Left lung (tissue), 10 donors: Measurements from ENCODE around the gene ZBTB40. TPM values are rescaled to one million over a fixed set of nuclear protein-coding genes. Genes with fewer than 3 reads are reported as not detected.

ENCODE experiments used
- ATAC-seq: fragments of 200-7000 bp; cut with Tn5 transposase; one replicate; pipeline ENCODE4 v1.9.1; 2020; ENCODE audit warnings: moderate library complexity
- DNase-seq, 4 donors: peaks; one replicate each; pipeline ENCODE4 v3.0.0-alpha.2; 2013 to 2020
- H3K27ac ChIP-seq, 2 donors: fragments of 200-600 bp; sonication (generic) in 1 of 2; one replicate each; pipeline versions ENCODE4 v1.5.0 to v1.8.0; 2020 to 2021
- H3K27me3 ChIP-seq, 2 donors: fragments of 200-600 bp; sonication (generic) in 1 of 2; one replicate each; pipeline versions ENCODE4 v1.5.0 to v1.8.0; 2020 to 2021
- H3K36me3 ChIP-seq, 2 donors: fragments of 200-600 bp; sonication (generic) in 1 of 2; one replicate each; pipeline versions ENCODE4 v1.5.0 to v1.8.0; 2020 to 2021
- H3K4me1 ChIP-seq, 2 donors: fragments of 200-600 bp; one replicate each; pipeline ENCODE4 v1.8.0; 2021
- H3K4me3 ChIP-seq, 2 donors: fragments of 200-600 bp; sonication (generic) in 1 of 2; one replicate each; pipeline versions ENCODE4 v1.5.0 to v1.8.0; 2020 to 2021; ENCODE audit warnings: mild to moderate bottlenecking in 1 of 2
- H3K9me3 ChIP-seq, 2 donors: fragments of 200-600 bp; sonication (generic) in 1 of 2; one replicate each; pipeline versions ENCODE4 v1.5.0 to v1.8.0; 2020 to 2021
- CTCF ChIP-seq, 2 donors: fragments of 200-600 bp; sonication (generic) in 1 of 2; IDR thresholded peaks; one replicate each; pipeline versions ENCODE4 v1.5.0 to v1.8.0; 2021; ENCODE audit warnings: antibody characterized with exemption in 2 of 2
- intact Hi-C, 2 donors: fragments of 100-400 bp; cut with DNase I; formaldehyde crosslinking; loops; one replicate each; pipeline versions ENCODE4 v1.11.2 to v1.14.2; 2022
- polyA plus RNA-seq, 6 donors: library from polyadenylated mRNA; unstranded; fragments of 120-200 nt; gene quantifications; one replicate each; pipeline ENCODE4 v1.2.1, GENCODE V29; 2013; ENCODE audit not compliant: insufficient read length in 6 of 6
- total RNA-seq, 2 donors: library from RNA; stranded (reverse); fragmentation: NEBNext Ultra II Directional; extraction: Animal tissue kit (Norgen Biotek cat#: 25700); gene quantifications; one replicate each; pipeline ENCODE4 v1.2.1, GENCODE V29; 2021
- donor health status: DM: no; HTN: yes; CAD: no.
- donor health status: DM: no; HTN: no; CAD: no.

The ZBTB40 gene
- total and polyA plus RNA-seq, 8 donors = 16.0 to 24.8 (median 21.0) TPM

DNA sequence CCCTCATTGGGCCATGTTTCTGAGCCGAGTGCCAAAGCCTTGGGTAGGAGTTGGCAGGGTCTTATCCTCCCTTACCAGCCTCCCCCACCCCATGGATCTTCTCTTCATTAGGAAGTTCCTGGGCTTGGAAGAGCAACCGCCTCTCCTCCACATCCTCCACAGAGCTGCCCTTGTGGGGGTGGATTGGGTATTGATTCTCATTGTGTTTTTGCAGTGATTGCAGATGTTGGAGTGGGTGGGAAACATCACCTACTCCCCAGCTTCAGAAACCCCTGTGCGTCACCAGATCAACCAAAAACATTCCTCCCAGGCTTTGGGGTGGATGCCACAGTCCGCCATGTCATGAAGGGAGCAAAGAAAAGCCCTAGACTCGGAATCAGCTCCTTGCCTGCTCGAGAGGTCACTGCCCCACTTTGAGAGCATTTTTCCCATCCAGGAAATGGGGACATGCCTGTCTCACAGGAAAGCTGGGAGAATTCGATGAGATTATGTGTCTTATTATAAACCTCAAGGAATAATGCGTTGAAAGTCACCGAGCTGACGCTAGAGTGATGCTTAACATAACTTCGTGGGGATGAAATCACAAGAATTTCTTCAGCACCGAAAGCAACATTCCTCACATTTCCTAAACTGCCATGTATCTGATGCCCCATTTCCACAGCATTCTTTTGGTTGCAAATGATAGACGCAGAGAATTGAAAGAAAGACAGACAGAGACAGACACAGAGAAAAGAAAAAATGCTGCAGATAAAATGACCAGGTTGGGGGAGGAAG is 44.7 kb upstream of the ZBTB40 start:
- Histone ChIP-seq H3K9me3 (no peaks in the 10 kb centered on the region), H3K4me1 (no peaks in the 10 kb centered on the region), H3K4me3 (no peak overlapping the region), H3K27ac (no peak overlapping the region), H3K27me3 (peaks cover 3 to 29% of the 10 kb centered on the region in 2 donors), H3K36me3 (no peaks in the 10 kb centered on the region)
- no peak for ATAC-seq
- intact Hi-C loops = no loop called here
- TF ChIP-seq CTCF (IDR thresholded peaks at IDR 0.05) = no peak
- no peak for DNase-seq

DNA sequence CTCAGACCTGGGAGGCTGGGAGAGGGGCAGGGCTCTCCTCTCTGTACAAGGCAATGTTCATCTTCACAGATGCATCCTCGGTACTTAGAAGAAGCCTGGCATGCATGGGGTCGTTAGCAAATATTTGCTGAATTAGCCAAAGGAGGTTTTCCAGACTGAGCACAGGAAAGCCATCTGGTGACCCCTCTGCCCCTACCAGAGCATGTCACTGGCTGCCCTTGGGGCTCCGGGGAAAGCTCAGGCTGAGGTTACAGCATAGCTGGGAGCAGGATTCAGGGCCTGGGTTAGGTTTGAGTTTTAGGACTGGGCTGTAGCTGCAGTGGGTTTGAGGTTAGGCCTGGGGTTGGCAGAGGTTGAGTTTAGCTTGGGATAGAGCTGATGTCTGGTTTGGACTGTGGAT is 43.4 kb upstream of the ZBTB40 start:
- Histone ChIP-seq H3K27ac (no peak overlapping the region), H3K9me3 (no peaks in the 10 kb centered on the region), H3K27me3 (peaks cover 3 to 17% of the 10 kb centered on the region in 2 donors), H3K36me3 (no peaks in the 10 kb centered on the region), H3K4me3 (no peak overlapping the region), H3K4me1 (peaks cover 1% of the 10 kb centered on the region in 2 donors)
- intact Hi-C loops = no loop called here
- ATAC-seq (no peak), DNase-seq (no peak)
- no peak for TF ChIP-seq CTCF (IDR thresholded peaks at IDR 0.05)

GRCh38 chr1:22410401-22410800 is 41.2 kb upstream of the ZBTB40 start:
- intact Hi-C loops = loop anchor here in 1 of 2 donors (10.0 kb wide), 1 partner anchor 276 kb away; no protein-coding TSS in a partner anchor
- Histone ChIP-seq H3K4me3 (no peak overlapping the region), H3K27ac (no peak overlapping the region), H3K9me3 (no peaks in the 10 kb centered on the region), H3K27me3 (peaks cover 3 to 4% of the 10 kb centered on the region in 2 donors), H3K4me1 (peaks cover 8 to 9% of the 10 kb centered on the region in 2 donors), H3K36me3 (no peaks in the 10 kb centered on the region)
- no peak for ATAC-seq
- no peak for DNase-seq
- TF ChIP-seq CTCF (IDR thresholded peaks at IDR 0.05) = no peak

- no peak for DNase-seq
- Histone ChIP-seq H3K36me3 (no peaks in the 10 kb centered on the region), H3K27me3 (peaks cover 0 to 1% of the 10 kb centered on the region in 2 donors), H3K27ac (no peak overlapping the region), H3K4me1 (peaks cover 8 to 9% of the 10 kb centered on the region in 2 donors), H3K4me3 (no peak overlapping the region), H3K9me3 (no peaks in the 10 kb centered on the region)
- intact Hi-C loops = loop anchor here in 1 of 2 donors (10.0 kb wide), 1 partner anchor 276 kb away; no protein-coding TSS in a partner anchor
- no peak for TF ChIP-seq CTCF (IDR thresholded peaks at IDR 0.05)
- no peak for ATAC-seq
These were observed 40.6 kb upstream of the ZBTB40 start for GRCh38 chr1:22410928-22411495.

DNA sequence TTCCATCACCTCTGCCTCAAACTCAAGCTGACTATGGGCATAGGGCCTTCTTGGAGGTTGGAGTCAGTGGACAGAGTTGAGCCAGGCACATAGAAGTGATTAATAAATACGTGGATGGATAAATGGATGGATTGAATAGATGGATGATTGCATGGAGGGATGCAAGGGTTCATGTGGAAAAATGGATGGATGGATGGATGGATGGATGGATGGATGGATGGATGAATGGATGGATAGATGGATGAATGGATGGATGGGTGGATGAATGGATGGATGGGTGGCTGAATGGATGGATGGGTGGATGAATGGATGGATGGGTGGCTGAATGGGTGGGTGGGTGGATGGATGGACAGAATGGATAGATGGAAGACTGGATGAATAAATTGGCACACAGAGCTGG is 40.1 kb upstream of the ZBTB40 start:
- no peak for ATAC-seq
- Histone ChIP-seq H3K4me3 (no peak overlapping the region), H3K9me3 (no peaks in the 10 kb centered on the region), H3K27ac (no peak overlapping the region), H3K4me1 (peaks cover 9 to 11% of the 10 kb centered on the region in 2 donors), H3K36me3 (no peaks in the 10 kb centered on the region), H3K27me3 (peaks cover 0 to 4% of the 10 kb centered on the region in 2 donors)
- DNase-seq = no peak
- no peak for TF ChIP-seq CTCF (IDR thresholded peaks at IDR 0.05)
- intact Hi-C loops = loop anchor here in 1 of 2 donors (10.0 kb wide), 1 partner anchor 277 kb away; no protein-coding TSS in a partner anchor
